ENCODE measurements around the gene MSI2.
"Not testable (repeated sequence)": the region's sequence is repeated elsewhere in the genome, so short reads cannot be mapped to it uniquely, and the experiment has no call there.

Gene MSI2

DNA sequence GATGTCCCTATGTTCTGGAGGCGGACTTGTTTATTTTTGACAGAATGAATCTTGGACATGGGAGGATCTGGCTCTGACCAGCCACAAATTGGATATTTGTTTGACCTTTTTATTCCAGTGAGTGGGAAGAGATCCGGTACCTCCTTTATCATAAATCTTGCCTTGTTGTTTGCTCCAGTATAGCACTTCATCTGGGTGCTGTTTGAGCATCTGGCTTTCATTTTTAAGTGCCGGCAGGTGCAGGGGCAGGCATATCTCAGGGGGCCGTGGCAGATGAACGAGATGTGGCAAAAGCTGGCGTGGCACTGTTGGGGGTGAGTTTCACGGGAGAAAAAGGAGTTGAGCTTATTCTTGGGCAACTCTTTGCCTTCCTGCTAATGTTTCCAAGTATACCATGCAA, 37.8 kb downstream of the MSI2 start:
- TF ChIP-seq, protein P1, sequence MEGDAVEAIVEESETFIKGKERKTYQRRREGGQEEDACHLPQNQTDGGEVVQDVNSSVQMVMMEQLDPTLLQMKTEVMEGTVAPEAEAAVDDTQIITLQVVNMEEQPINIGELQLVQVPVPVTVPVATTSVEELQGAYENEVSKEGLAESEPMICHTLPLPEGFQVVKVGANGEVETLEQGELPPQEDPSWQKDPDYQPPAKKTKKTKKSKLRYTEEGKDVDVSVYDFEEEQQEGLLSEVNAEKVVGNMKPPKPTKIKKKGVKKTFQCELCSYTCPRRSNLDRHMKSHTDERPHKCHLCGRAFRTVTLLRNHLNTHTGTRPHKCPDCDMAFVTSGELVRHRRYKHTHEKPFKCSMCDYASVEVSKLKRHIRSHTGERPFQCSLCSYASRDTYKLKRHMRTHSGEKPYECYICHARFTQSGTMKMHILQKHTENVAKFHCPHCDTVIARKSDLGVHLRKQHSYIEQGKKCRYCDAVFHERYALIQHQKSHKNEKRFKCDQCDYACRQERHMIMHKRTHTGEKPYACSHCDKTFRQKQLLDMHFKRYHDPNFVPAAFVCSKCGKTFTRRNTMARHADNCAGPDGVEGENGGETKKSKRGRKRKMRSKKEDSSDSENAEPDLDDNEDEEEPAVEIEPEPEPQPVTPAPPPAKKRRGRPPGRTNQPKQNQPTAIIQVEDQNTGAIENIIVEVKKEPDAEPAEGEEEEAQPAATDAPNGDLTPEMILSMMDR (IDR thresholded peaks at IDR 0.05; ENCODE audit: insufficient read depth, low read depth, low read length, missing control alignments): no peak
- no peak for DNase-seq (ENCODE audit: low read depth)

DNA sequence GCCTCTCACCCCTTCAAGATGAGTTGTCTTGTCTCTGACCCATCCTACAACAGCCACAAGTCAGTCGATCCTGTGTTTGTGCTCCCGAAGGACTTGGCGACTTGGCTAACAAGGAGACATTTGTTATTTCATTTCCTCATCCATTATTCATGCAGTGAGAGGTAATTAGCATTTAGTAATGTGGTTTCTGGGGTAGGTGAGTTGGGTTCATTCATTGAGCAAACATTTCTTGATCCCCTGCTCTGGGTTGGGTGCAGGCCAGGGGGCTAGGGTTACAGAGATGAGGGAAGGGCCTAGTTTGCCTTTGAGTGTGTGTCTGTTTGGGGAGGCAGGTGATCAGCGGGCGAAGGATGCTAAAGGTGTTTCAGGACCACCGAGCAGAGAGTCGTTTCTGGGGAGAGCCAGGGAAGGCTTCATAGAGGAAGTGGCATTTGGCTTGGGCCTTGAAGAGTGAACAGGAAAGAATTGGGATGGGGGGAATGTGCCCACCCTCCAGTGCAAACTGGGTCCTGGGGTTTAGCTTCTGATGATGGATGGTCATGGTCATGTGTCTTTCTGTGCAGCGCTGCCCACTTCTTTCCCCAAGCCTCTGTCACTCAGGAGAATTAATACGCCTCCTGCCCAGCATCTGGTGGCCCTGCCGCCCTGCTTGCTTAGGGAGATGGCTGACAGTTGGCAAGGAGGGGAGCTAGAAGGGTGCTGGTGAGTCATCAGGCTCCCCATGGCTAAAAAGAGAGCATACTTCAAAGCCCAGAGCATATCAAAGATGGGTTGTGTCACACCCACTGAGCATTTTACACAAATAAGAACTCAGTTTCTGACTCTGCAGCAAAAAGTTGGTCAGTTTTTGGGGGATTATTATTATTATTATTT, 38.5 kb downstream of the MSI2 start:
- no peak for DNase-seq (ENCODE audit: low read depth)
- TF ChIP-seq, protein P1 (IDR thresholded peaks at IDR 0.05; ENCODE audit: insufficient read depth, low read depth, low read length, missing control alignments): no peak
- H3K4me3 ChIP-seq (ENCODE audit: low read depth, low read length): no peak overlapping the region

More for the DNA sequence above, 37.8 kb downstream of the MSI2 start:
- no peak overlapping the region for H3K4me3 ChIP-seq (ENCODE audit: low read depth, low read length)

GRCh38 chr17:57295526-57296023, 39.3 kb downstream of the MSI2 start:
- no peak overlapping the region for H3K4me3 ChIP-seq (ENCODE audit: low read depth, low read length)
- TF ChIP-seq, protein P1 (IDR thresholded peaks at IDR 0.05; ENCODE audit: insufficient read depth, low read depth, low read length, missing control alignments): no peak
- DNase-seq (ENCODE audit: low read depth): no peak

DNA sequence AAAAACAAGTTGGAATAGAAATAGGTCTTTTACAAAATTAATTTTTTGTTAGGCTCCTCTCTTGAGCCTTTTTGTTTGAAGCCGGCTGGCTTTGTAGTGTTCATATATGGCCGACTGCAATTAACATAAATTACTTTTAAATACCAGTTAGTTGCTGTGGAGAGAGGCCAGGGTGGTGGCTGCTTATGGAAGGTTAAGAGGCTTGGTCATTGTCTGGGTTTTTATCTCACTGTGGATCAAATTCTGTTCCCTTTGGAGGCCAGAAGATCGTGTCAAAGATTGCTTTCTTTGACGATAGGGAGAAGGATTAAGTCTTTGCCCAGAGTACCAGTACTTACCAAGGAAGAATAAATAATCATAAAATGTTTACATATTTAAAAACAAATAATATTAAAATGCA, 39.9 kb downstream of the MSI2 start:
- TF ChIP-seq, protein P1 (IDR thresholded peaks at IDR 0.05; ENCODE audit: insufficient read depth, low read depth, low read length, missing control alignments): no peak
- no peak overlapping the region for H3K4me3 ChIP-seq (ENCODE audit: low read depth, low read length)
- DNase-seq (ENCODE audit: low read depth): no peak

- TF ChIP-seq, protein P1 (IDR thresholded peaks at IDR 0.05; ENCODE audit: insufficient read depth, low read depth, low read length, missing control alignments): no peak
- no peak overlapping the region for H3K4me3 ChIP-seq (ENCODE audit: low read depth, low read length)
- DNase-seq (ENCODE audit: low read depth): no peak
These were observed 42.9 kb downstream of the MSI2 start for GRCh38 chr17:57299176-57299575.

- not testable (repeated sequence) for DNase-seq (ENCODE audit: low read depth); H3K4me3 ChIP-seq (ENCODE audit: low read depth, low read length)
These were observed 44.3 kb downstream of the MSI2 start for GRCh38 chr17:57300592-57300991.

- TF ChIP-seq, protein P1 (IDR thresholded peaks at IDR 0.05; ENCODE audit: insufficient read depth, low read depth, low read length, missing control alignments): no peak
- no peak overlapping the region for H3K4me3 ChIP-seq (ENCODE audit: low read depth, low read length)
- no peak for DNase-seq (ENCODE audit: low read depth)
These were observed 46.6 kb downstream of the MSI2 start for GRCh38 chr17:57302690-57303465.
